ENCODE data around the gene PEAK3. TPM values are rescaled to one million over a fixed set of nuclear protein-coding genes. Genes with fewer than 3 reads are reported as not detected.

Gene PEAK3
- total and polyA plus RNA-seq, 9 of the 15 experiments (the other 6 are each of a cell fraction or from before 2014, with no cell fraction given) = 0.07 to 0.40 TPM; not detected in 7

DNA sequence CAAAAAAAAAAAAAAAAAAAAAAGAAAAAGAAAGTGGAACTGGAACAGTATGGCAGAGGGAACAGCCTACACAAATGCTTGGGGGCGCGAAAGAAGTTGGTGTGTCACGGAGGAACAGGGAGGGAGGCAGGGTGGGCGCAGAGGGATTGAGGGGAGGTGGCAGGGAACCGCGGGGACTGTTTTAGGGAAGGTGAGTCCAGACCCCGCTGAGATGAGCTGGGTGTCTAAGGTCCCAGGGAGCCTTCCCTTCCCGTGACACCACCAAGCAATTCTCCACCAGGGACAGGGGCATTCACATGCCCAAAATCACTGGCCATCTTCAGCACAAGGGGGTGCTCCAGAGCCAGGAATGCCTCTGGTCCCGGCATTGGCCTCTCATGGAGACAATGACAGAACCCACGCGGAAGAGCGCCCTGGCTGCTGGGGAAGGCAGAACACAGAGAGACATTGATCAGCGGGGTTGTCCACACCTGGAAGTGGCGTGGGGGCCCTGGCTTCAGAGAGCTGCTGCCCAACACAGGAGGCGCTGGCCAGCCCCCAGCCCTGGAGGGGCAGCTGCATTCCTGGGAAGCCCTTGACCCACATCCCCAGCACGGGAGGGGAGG is 6.9 kb downstream of the PEAK3 start (continued):
- TF ChIP-seq, protein P1, sequence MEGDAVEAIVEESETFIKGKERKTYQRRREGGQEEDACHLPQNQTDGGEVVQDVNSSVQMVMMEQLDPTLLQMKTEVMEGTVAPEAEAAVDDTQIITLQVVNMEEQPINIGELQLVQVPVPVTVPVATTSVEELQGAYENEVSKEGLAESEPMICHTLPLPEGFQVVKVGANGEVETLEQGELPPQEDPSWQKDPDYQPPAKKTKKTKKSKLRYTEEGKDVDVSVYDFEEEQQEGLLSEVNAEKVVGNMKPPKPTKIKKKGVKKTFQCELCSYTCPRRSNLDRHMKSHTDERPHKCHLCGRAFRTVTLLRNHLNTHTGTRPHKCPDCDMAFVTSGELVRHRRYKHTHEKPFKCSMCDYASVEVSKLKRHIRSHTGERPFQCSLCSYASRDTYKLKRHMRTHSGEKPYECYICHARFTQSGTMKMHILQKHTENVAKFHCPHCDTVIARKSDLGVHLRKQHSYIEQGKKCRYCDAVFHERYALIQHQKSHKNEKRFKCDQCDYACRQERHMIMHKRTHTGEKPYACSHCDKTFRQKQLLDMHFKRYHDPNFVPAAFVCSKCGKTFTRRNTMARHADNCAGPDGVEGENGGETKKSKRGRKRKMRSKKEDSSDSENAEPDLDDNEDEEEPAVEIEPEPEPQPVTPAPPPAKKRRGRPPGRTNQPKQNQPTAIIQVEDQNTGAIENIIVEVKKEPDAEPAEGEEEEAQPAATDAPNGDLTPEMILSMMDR (IDR thresholded peaks at IDR 0.05 in 2 of 3, conservative IDR thresholded peaks at IDR 0.05 in 1 of 3; ENCODE audit: insufficient read depth in 2 of 3, low read depth in 1 of 3, low read length in 3 of 3) = peak; percentile 64 to 73 (median 72)
- TF ChIP-seq, protein P2, sequence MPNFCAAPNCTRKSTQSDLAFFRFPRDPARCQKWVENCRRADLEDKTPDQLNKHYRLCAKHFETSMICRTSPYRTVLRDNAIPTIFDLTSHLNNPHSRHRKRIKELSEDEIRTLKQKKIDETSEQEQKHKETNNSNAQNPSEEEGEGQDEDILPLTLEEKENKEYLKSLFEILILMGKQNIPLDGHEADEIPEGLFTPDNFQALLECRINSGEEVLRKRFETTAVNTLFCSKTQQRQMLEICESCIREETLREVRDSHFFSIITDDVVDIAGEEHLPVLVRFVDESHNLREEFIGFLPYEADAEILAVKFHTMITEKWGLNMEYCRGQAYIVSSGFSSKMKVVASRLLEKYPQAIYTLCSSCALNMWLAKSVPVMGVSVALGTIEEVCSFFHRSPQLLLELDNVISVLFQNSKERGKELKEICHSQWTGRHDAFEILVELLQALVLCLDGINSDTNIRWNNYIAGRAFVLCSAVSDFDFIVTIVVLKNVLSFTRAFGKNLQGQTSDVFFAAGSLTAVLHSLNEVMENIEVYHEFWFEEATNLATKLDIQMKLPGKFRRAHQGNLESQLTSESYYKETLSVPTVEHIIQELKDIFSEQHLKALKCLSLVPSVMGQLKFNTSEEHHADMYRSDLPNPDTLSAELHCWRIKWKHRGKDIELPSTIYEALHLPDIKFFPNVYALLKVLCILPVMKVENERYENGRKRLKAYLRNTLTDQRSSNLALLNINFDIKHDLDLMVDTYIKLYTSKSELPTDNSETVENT (CRISPR knock-in tag; IDR thresholded peaks at IDR 0.05) = no peak
- TF ChIP-seq TEAD1 (CRISPR knock-in tag; IDR thresholded peaks at IDR 0.05) (peak in 1 of 2 experiments; percentile 79; a peak in 1 of 4 replicates), STAG1 (CRISPR knock-in tag; IDR thresholded peaks at IDR 0.05; ENCODE audit: borderline replicate concordance) (peak; percentile 34; the same call in 1 of the 2 replicates), TOE1 (IDR thresholded peaks at IDR 0.05; ENCODE audit: borderline replicate concordance) (no peak), TOE1 (CRISPR knock-in tag; IDR thresholded peaks at IDR 0.05; ENCODE audit: borderline replicate concordance, low read depth) (no peak), LCOR (CRISPR knock-in tag; IDR thresholded peaks at IDR 0.05) (0 out of 2 replicates have a peak, but pooled peaks have one; percentile 56), PPARD (CRISPR knock-in tag; IDR thresholded peaks at IDR 0.05) (no peak), CREB1 (IDR thresholded peaks at IDR 0.05) (no peak), CREB1 (CRISPR knock-in tag; IDR thresholded peaks at IDR 0.05) (0 out of 2 replicates have a peak, but pooled peaks have one; percentile 26)
- TF ChIP-seq, protein P3, sequence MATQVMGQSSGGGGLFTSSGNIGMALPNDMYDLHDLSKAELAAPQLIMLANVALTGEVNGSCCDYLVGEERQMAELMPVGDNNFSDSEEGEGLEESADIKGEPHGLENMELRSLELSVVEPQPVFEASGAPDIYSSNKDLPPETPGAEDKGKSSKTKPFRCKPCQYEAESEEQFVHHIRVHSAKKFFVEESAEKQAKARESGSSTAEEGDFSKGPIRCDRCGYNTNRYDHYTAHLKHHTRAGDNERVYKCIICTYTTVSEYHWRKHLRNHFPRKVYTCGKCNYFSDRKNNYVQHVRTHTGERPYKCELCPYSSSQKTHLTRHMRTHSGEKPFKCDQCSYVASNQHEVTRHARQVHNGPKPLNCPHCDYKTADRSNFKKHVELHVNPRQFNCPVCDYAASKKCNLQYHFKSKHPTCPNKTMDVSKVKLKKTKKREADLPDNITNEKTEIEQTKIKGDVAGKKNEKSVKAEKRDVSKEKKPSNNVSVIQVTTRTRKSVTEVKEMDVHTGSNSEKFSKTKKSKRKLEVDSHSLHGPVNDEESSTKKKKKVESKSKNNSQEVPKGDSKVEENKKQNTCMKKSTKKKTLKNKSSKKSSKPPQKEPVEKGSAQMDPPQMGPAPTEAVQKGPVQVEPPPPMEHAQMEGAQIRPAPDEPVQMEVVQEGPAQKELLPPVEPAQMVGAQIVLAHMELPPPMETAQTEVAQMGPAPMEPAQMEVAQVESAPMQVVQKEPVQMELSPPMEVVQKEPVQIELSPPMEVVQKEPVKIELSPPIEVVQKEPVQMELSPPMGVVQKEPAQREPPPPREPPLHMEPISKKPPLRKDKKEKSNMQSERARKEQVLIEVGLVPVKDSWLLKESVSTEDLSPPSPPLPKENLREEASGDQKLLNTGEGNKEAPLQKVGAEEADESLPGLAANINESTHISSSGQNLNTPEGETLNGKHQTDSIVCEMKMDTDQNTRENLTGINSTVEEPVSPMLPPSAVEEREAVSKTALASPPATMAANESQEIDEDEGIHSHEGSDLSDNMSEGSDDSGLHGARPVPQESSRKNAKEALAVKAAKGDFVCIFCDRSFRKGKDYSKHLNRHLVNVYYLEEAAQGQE (IDR thresholded peaks at IDR 0.05; ENCODE audit: borderline replicate concordance) = peak; percentile 75
- TF ChIP-seq, protein P3 (CRISPR knock-in tag; IDR thresholded peaks at IDR 0.05; ENCODE audit: low read depth) = no peak
- TF ChIP-seq, protein P4, sequence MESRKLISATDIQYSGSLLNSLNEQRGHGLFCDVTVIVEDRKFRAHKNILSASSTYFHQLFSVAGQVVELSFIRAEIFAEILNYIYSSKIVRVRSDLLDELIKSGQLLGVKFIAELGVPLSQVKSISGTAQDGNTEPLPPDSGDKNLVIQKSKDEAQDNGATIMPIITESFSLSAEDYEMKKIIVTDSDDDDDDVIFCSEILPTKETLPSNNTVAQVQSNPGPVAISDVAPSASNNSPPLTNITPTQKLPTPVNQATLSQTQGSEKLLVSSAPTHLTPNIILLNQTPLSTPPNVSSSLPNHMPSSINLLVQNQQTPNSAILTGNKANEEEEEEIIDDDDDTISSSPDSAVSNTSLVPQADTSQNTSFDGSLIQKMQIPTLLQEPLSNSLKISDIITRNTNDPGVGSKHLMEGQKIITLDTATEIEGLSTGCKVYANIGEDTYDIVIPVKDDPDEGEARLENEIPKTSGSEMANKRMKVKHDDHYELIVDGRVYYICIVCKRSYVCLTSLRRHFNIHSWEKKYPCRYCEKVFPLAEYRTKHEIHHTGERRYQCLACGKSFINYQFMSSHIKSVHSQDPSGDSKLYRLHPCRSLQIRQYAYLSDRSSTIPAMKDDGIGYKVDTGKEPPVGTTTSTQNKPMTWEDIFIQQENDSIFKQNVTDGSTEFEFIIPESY (CRISPR knock-in tag; IDR thresholded peaks at IDR 0.05) = peak; percentile 100
